ENCODE measurements around the gene CYP2C9. TPM values are rescaled to one million over a fixed set of nuclear protein-coding genes. Genes with fewer than 3 reads are reported as not detected.
A peak's percentile ranks its signal among the peaks of the same experiment; 100 is the strongest.

The CYP2C9 gene
- total and polyA plus RNA-seq, 2 of the 13 experiments (the other 11 are each of a cell fraction or from before 2014, with no cell fraction given): not detected

GRCh38 chr10:94989192-94989591 is 50.7 kb downstream of the CYP2C9 start:
- Histone ChIP-seq H3K4me2 (ENCODE audit: low read depth, low read length) (no peak overlapping the region), H3K9ac (ENCODE audit: insufficient read depth, low read depth, low read length) (no peak overlapping the region), H2AFZ (ENCODE audit: low read length) (no peak overlapping the region), H3K4me3 (replicated peaks in 1 of 3; ENCODE audit: insufficient read depth in 1 of 3, low read depth in 2 of 3, low read length in 3 of 3) (no peak overlapping the region), H4K20me1 (ENCODE audit: insufficient read depth, low read length) (no peaks in the 10 kb centered on the region), H3K79me2 (ENCODE audit: insufficient read depth, low read length) (no peaks in the 10 kb centered on the region), H3K36me3 (replicated peaks in 1 of 2; ENCODE audit: control insufficient read depth in 1 of 2, insufficient read depth in 2 of 2, low read length in 2 of 2) (no peaks in the 10 kb centered on the region), H3K27me3 (ENCODE audit: control insufficient read depth in 1 of 2, insufficient read depth in 2 of 2, low read length in 2 of 2) (no peaks in the 10 kb centered on the region), H3K27ac (ENCODE audit: extremely low read length, insufficient read depth, low read length) (no peak overlapping the region), H3K4me1 (ENCODE audit: insufficient read depth, low read length) (no peaks in the 10 kb centered on the region), H3K9me3 (ENCODE audit: low read length) (peaks cover 16% of the 10 kb centered on the region; the same call in 1 of the 2 replicates)
- ChIA-PET POLR2A (no interaction called here), CTCF (ENCODE audit: low intra/inter-chr PET ratio, low total read pairs) (no interaction called here)
- FAIRE-seq: no peak
- BruUV-seq (replicated peaks): no TSS peak
- no peak for TF ChIP-seq ZNF318 (CRISPR knock-in tag; IDR thresholded peaks at IDR 0.05)
- peak; percentile 92 for TF ChIP-seq MAFF (IDR thresholded peaks at IDR 0.05; ENCODE audit: low read depth, low read length)
- no peak for TF ChIP-seq IRF9 (CRISPR knock-in tag; IDR thresholded peaks at IDR 0.05; ENCODE audit: borderline replicate concordance)
- TF ChIP-seq ZNF18 (CRISPR knock-in tag; IDR thresholded peaks at IDR 0.05; ENCODE audit: insufficient replicate concordance): no peak
- TF ChIP-seq ZNF512B (CRISPR knock-in tag; IDR thresholded peaks at IDR 0.05; ENCODE audit: borderline replicate concordance): no peak
- no peak for TF ChIP-seq ZFP1 (CRISPR knock-in tag; IDR thresholded peaks at IDR 0.05)
- TF ChIP-seq MAFK (conservative IDR thresholded peaks at IDR 0.05 in 1 of 2, IDR thresholded peaks at IDR 0.05 in 1 of 2; ENCODE audit: low read length in 2 of 2): peak; percentile 69 to 94
- in situ Hi-C loops (cut with HindIII; ENCODE audit: extremely low pct_ligation_motif_present, low pct_unique_long_range_greater_than_20kb): no loop called here
- no peak for DNase-seq (ENCODE audit: low spot score)
- no peak for ATAC-seq
- intact Hi-C loops (cut with micrococcal nuclease; ENCODE audit: unreplicated experiment): no loop called here

Measured in HepG2 (cell line).